SIG-M5 treated with dmso at 0.1 percent for 504 hours (cell line): ENCODE measurements around the gene BAIAP2L1.

Experiments used
- DNase-seq: peaks from one replicate; lab custom pipeline; 2025; ENCODE audit not compliant: unreplicated experiment; lab: John Stamatoyannopoulos, UW

The BAIAP2L1 gene

GRCh38 chr7:98359395-98359794 lies 41.5 kb downstream of the BAIAP2L1 start:
- DNase-seq = no peak

DNA sequence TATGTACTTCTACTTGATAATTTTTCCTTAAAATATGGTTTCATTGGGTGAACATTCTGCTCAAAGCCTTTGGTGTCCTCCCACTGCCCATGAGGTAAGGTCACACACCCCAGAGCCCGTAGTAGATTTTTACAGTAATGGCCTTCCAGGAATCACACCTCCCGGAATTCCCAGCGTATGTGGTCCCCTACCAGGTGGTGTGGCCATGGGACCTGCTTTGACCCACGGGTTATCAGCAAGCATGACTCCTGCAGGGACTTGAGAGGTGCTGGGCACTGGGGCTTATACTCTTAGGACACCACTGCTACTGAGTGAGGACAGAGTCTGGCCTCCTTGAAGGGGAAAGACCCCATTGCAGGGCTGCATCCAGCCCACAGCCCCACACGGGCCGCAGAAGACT lies 42.2 kb downstream of the BAIAP2L1 start:
- DNase-seq = no peak

DNA sequence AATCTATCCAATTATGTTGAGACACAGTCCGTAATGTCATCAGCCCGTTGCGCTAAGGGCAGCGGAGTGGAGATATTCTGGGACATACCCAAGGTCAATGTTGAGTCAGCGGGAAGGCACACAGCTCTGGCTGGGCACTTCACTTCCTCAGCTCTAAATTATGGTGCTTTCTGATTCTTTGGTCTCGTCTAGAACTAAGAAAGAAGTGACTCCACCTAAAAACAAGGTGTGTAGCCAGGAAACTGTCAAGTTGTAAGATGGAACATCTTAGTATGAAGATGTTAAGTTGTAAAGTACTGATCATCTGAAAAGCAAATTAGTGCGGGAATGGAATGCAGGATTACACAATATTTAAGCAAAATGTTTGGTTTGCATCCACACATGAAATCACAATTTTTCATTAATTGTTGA lies 43.1 kb downstream of the BAIAP2L1 start:
- DNase-seq = no peak

DNA sequence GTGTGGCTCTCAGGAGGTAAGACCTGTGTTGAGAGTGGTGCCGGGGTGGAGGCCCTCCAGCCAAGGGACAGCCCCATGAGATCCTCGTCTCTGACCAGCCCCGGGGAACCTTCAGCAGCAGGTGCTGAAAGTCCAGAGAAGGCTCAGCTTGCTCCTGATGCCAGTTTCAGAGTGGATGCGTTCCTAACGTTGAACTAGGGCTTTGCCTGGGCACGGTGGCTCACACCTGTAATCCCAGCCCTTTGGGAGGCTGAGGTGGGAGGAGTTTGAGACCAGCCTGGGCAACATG lies 45.7 kb downstream of the BAIAP2L1 start:
- DNase-seq = no peak

DNA sequence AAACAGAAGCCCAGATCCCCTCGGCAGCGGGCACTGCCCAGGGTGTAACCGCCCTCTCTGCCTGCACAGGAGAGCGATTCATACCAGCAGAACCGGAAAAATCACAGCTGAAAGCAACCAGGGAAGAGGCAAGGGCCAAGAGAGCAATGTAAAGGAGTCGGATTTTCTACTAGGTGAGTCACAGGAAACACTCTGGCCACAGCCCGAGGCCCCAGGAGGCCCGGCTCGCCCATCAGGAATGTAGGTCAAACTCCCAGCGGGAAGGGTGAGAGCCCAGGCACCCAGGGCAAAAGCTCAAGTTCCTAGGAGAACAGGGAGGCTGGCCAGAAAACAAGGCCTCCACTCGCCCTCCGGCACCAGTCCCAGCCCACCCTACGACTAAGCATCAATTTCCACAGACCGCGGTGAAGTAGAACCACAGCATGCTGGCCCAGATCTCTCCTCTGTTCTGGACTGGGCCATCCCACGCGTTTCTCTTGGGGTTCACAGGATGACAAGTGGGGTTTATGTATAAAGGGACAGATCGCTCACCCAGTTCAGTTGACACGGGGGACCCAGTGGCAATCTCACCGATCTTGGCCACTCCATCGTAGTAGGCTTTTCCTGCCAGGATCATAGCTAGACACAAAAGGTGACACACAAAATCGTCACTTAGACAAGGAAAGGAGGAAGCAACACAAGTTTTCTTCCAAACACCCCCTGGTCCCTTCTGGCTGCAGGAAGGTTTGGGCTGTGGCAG lies 46.2 kb downstream of the BAIAP2L1 start:
- peak; percentile 59 for DNase-seq

DNA sequence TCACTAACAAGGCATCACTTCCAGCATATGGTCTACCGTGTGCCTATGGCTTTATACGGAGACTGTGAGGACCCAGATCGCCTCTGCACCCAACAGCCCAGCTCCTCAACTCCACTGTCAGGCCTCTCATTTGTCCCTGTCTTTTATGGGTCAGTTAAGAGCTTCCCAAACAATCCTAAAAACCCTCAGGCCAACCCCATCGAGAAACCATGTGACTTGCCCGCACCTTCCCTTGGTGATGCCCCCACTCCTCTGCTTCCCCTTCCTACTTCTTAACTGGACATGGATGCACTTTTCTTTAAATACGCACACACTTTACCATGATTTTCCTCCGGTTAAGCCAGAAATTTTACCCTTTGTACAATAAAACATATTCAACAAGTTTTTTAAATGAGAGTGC lies 46.8 kb downstream of the BAIAP2L1 start:
- DNase-seq = no peak

- DNase-seq = peak; percentile 33
Observed at GRCh38 chr7:98352621-98353020, 48.3 kb downstream of the BAIAP2L1 start.

DNA sequence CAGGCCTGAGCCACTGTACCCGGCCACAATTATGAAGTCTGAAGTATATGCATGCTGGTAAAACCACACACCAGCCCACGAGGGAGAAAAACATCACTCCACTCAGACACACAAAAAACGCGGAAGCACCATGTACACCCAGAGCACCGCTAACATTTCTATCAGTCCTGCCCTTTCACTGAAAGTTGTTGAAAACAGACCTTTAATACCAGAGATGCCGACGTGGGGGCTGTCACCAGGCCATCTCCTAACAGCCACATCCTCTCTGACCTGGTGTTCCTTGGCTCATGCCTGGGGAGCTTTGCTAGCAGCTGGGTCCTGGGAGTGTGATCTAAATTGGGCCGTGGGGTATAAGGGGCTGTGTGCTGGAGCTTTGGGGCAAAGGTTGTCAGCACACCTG lies 49.8 kb downstream of the BAIAP2L1 start:
- DNase-seq = no peak

GRCh38 chr7:98348726-98349474 lies 52.0 kb downstream of the BAIAP2L1 start:
- DNase-seq = peak; percentile 10

- DNase-seq = no peak
Observed at GRCh38 chr7:98346515-98347069, 54.3 kb downstream of the BAIAP2L1 start.

DNA sequence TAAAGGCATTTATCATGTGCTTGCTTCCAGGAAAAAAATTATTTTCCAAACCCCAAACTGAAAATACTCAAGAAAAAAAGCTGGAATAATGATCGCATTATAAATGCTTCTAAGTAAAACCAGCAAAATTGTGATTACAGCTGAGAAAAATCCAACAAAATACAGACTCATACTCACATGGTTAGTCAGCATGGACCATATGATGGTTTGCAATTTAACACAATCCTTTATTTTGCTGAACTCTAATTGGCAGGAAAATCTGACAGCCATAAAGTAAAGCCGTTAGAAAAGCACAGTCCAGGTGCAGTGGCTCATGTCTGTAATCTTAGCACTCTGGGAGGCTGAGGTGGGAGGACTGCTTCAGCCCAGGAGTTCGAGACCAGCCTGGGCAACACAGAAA lies 59.8 kb downstream of the BAIAP2L1 start:
- no peak for DNase-seq

- DNase-seq = no peak
Observed at GRCh38 chr7:98339043-98339442, 61.8 kb downstream of the BAIAP2L1 start.

GRCh38 chr7:98338441-98338840 lies 62.4 kb downstream of the BAIAP2L1 start:
- no peak for DNase-seq

- DNase-seq = no peak
Observed at GRCh38 chr7:98335411-98335977, 65.4 kb downstream of the BAIAP2L1 start.

GRCh38 chr7:98334081-98334480 lies 66.8 kb downstream of the BAIAP2L1 start:
- DNase-seq = no peak

- no peak for DNase-seq
Observed at GRCh38 chr7:98330926-98331529, 69.9 kb downstream of the BAIAP2L1 start.

DNA sequence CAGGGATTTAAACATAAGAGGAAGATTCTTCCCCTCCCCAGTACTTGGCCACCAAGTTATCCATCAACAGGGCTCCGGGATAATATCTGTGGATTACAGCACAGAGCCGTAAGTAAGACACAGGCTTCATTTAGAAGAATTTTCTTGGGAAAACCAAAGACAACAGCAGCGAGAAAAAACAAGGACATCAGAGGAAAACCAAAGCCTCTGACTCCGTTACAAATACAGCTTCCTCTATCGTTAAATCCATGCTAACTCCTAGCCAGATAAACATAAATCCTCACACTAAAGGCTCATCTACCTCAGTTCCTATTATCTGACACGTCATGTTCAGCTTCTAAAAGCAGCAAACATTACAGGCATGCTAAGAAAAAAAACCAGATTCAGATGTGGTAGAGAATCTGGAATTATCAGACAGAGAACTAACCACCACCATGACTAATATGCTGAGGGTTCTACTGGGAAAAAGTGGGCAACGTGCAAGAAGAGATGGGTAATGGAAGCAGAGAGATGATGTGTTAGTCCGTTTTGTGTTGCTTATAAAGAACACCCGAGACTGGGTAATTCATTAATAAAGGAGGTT lies 71.0 kb downstream of the BAIAP2L1 start:
- no peak for DNase-seq

GRCh38 chr7:98329100-98329790 lies 71.6 kb downstream of the BAIAP2L1 start:
- no peak for DNase-seq

- no peak for DNase-seq
Observed at GRCh38 chr7:98324782-98325181, 76.1 kb downstream of the BAIAP2L1 start.

GRCh38 chr7:98323597-98324322 lies 77.1 kb downstream of the BAIAP2L1 start:
- DNase-seq = no peak
